Natural killer cell (primary cell): ENCODE results near the gene CXCR6. TPM values are rescaled to one million over a fixed set of nuclear protein-coding genes. Genes with fewer than 3 reads are reported as not detected.

Source experiments
- ATAC-seq, 3 donors: fragments of 150-1000 bp in 2 of 3; fragments of 200-7000 bp in 1 of 3; cut with Tn5 transposase; 1 replicate in 1 of 3; 2 replicates in 2 of 3; pipeline ENCODE4 v1.10.0; 2021; ENCODE audit warnings: mild to moderate bottlenecking in 2 of 3, moderate library complexity in 2 of 3
- DNase-seq, 2 donors: peaks; one replicate each; pipeline versions ENCODE4 v3.0.0 to v3.0.0-alpha.2; 2013 to 2021; ENCODE audit warnings: mixed read lengths in 1 of 2
- H3K27ac ChIP-seq: one replicate; pipeline ENCODE4 v1.5.1; 2013; ENCODE audit warnings: mild to moderate bottlenecking, low read length
- H3K27me3 ChIP-seq: one replicate; pipeline ENCODE4 v1.6.1; 2013; ENCODE audit warnings: low read length; ENCODE audit not compliant: control insufficient read depth, insufficient read depth
- H3K36me3 ChIP-seq: one replicate; pipeline ENCODE4 v1.6.1; 2013; ENCODE audit warnings: low read length; ENCODE audit not compliant: control insufficient read depth, insufficient read depth
- H3K4me1 ChIP-seq: one replicate; pipeline ENCODE4 v1.6.1; 2013; ENCODE audit warnings: low read length; ENCODE audit not compliant: control insufficient read depth, insufficient read depth
- H3K4me3 ChIP-seq: one replicate; pipeline ENCODE4 v1.5.1; 2013; ENCODE audit warnings: low read length
- H3K9me3 ChIP-seq: one replicate; pipeline ENCODE4 v1.6.1; 2013; ENCODE audit warnings: low read length; ENCODE audit not compliant: control insufficient read depth, insufficient read depth
- H3K27ac Mint-ChIP-seq, 2 donors: one replicate each; pipeline ENCODE4 v1.8.0; 2022; ENCODE audit warnings: mild to moderate bottlenecking in 2 of 2, mixed read lengths in 2 of 2, moderate library complexity in 1 of 2
- H3K27me3 Mint-ChIP-seq, 2 donors: one replicate each; pipeline ENCODE4 v1.8.0; 2022; ENCODE audit warnings: low read depth in 2 of 2, mixed read lengths in 2 of 2
- H3K36me3 Mint-ChIP-seq: one replicate; pipeline ENCODE4 v1.8.0; 2022; ENCODE audit warnings: mixed read lengths
- H3K4me1 Mint-ChIP-seq, 2 donors: one replicate each; pipeline ENCODE4 v1.8.0; 2022; ENCODE audit warnings: mixed read lengths in 2 of 2
- H3K4me3 Mint-ChIP-seq: one replicate; pipeline ENCODE4 v1.8.0; 2022; ENCODE audit warnings: mild to moderate bottlenecking, moderate library complexity, mixed read lengths
- H3K9me3 Mint-ChIP-seq, 2 donors: one replicate each; pipeline ENCODE4 v1.8.0; 2022; ENCODE audit warnings: mixed read lengths in 2 of 2
- WGBS: methylation state at CpG from one replicate; pipeline ENCODE4 v1.1.7; 2013; ENCODE audit warnings: missing lambda C conversion rate; ENCODE audit not compliant: insufficient coverage; 5-methylcytosine and 5-hydroxymethylcytosine counted together
- intact Hi-C: fragments of 100-400 bp; cut with micrococcal nuclease; formaldehyde crosslinking; loops from one replicate; pipeline ENCODE4 v1.14.2; 2022
- total RNA-seq, 4 donors: library from RNA; stranded (reverse); fragments of 120-200 nt in 1 of 4; gene quantifications; one replicate each; pipeline versions ENCODE4 v1.2.3 to v1.2.4, GENCODE V29; 2013 to 2022
- TF ChIP-seq, protein P1 (sequence below): fragments of 200-600 bp; IDR thresholded peaks from one replicate; pipeline ENCODE4 v1.8.0; 2022; ENCODE audit warnings: antibody characterized with exemption

The CXCR6 gene
- total RNA-seq, 3 donors from 2014 or later (not counting 1 experiment from before 2014, with no cell fraction given) = 0.95 to 2.1 (median 1.7) TPM

DNA sequence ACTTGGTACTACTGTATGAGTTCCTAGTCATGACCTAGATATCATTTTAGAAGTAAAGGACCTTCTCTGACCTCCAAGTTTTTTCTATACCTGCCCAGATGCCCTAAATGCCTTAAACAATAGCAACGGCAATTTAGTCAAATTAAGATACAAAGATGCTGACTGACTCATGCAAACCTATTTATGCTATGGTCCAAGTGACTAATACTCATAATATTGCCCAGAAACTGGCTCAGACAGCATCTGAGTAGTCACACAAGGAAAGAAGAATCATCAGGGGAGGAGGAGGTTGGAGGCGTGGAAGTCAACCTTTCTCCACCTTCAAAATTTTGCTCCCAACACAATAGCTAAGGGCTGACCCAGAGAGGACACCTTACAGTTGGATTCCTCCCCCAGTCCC is 45.5 kb downstream of the CXCR6 start:
- 88% methylated on average over 1 of the region's 2 CpGs for WGBS
- no peaks in the 10 kb centered on the region for H3K9me3 ChIP-seq
- H3K27ac ChIP-seq = no peak overlapping the region
- H3K4me3 ChIP-seq = no peak overlapping the region
- peaks cover 64 to 75% of the 10 kb centered on the region in 2 donors for H3K4me1 Mint-ChIP-seq
- no peaks in the 10 kb centered on the region for H3K36me3 Mint-ChIP-seq
- no peaks in the 10 kb centered on the region for H3K9me3 Mint-ChIP-seq
- ATAC-seq (no peak), DNase-seq (no peak)
- H3K27me3 ChIP-seq = no peaks in the 10 kb centered on the region
- peaks cover 7% of the 10 kb centered on the region for H3K36me3 ChIP-seq
- H3K27ac Mint-ChIP-seq = peak overlapping the region in 1 of 2 donors; percentile 29
- H3K27me3 Mint-ChIP-seq = no peaks in the 10 kb centered on the region
- peaks cover 67% of the 10 kb centered on the region for H3K4me1 ChIP-seq
- TF ChIP-seq, protein P1, sequence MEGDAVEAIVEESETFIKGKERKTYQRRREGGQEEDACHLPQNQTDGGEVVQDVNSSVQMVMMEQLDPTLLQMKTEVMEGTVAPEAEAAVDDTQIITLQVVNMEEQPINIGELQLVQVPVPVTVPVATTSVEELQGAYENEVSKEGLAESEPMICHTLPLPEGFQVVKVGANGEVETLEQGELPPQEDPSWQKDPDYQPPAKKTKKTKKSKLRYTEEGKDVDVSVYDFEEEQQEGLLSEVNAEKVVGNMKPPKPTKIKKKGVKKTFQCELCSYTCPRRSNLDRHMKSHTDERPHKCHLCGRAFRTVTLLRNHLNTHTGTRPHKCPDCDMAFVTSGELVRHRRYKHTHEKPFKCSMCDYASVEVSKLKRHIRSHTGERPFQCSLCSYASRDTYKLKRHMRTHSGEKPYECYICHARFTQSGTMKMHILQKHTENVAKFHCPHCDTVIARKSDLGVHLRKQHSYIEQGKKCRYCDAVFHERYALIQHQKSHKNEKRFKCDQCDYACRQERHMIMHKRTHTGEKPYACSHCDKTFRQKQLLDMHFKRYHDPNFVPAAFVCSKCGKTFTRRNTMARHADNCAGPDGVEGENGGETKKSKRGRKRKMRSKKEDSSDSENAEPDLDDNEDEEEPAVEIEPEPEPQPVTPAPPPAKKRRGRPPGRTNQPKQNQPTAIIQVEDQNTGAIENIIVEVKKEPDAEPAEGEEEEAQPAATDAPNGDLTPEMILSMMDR = no peak
- intact Hi-C loops = no loop called here
- no peak overlapping the region for H3K4me3 Mint-ChIP-seq

GRCh38 chr3:45990181-45990580 is 46.9 kb downstream of the CXCR6 start:
- H3K36me3 ChIP-seq = peaks cover 2% of the 10 kb centered on the region
- no peaks in the 10 kb centered on the region for H3K36me3 Mint-ChIP-seq
- H3K27ac Mint-ChIP-seq = peak overlapping the region in 1 of 2 donors; percentile 6
- H3K4me3 Mint-ChIP-seq = no peak overlapping the region
- H3K4me3 ChIP-seq = no peak overlapping the region
- WGBS = 42% methylated on average over 2 of the region's 3 CpGs
- peaks cover 67% of the 10 kb centered on the region for H3K4me1 ChIP-seq
- intact Hi-C loops = loop anchor here (5.0 to 10.0 kb wide), 3 partner anchors 33 to 295 kb away; no protein-coding TSS in a partner anchor
- no peaks in the 10 kb centered on the region for H3K9me3 ChIP-seq
- DNase-seq = no peak
- no peaks in the 10 kb centered on the region for H3K9me3 Mint-ChIP-seq
- no peak overlapping the region for H3K27ac ChIP-seq
- H3K27me3 Mint-ChIP-seq = no peaks in the 10 kb centered on the region
- TF ChIP-seq, protein P1 = no peak
- no peaks in the 10 kb centered on the region for H3K27me3 ChIP-seq
- ATAC-seq = no peak
- H3K4me1 Mint-ChIP-seq = peaks cover 68 to 80% of the 10 kb centered on the region in 2 donors

DNA sequence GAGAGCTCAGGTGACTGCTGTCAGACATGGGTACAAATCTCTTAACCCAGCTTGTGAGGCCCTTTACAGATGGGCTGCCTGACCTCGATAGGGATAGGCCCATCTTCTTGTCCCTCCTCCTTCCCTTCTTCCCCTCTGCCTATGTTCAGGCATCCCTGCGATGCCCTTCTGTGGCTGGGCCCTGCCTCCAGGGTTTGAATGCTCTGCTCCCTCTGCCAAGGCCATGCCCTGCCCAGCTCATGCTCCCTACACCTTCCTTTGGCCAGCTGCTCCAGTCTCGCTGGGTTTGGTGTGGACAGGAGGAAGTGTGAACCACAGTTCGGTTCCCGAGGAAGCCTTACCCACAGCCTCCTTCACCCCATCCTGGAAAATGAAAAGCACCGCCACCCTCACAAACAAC is 48.1 kb downstream of the CXCR6 start:
- Mint-ChIP-seq H3K4me1 (peaks cover 71 to 73% of the 10 kb centered on the region in 2 donors), H3K27me3 (no peaks in the 10 kb centered on the region), H3K36me3 (no peaks in the 10 kb centered on the region), H3K9me3 (no peaks in the 10 kb centered on the region), H3K4me3 (peak overlapping the region; percentile 6), H3K27ac (peak overlapping the region; percentile 50 to 86)
- Histone ChIP-seq H3K36me3 (no peaks in the 10 kb centered on the region), H3K4me1 (peaks cover 71% of the 10 kb centered on the region), H3K27ac (no peak overlapping the region), H3K4me3 (no peak overlapping the region), H3K9me3 (no peaks in the 10 kb centered on the region), H3K27me3 (no peaks in the 10 kb centered on the region)
- TF ChIP-seq, protein P1 = no peak
- ATAC-seq (no peak), DNase-seq (no peak)
- intact Hi-C loops = loop anchor here (5.0 to 10.0 kb wide), 3 partner anchors 34 to 297 kb away; no protein-coding TSS in a partner anchor
- 36% methylated on average over 6 of the region's 6 CpGs for WGBS
